Measurements from ENCODE around the gene TTC19.

- TF ChIP-seq CTCF (optimal IDR thresholded peaks at IDR 0.05 in 1 of 3, IDR thresholded peaks at IDR 0.05 in 1 of 3, conservative IDR thresholded peaks at IDR 0.05 in 1 of 3; ENCODE audit: extremely low read depth in 1 of 3, insufficient read depth in 2 of 3, low read length in 3 of 3) (no peak), EZH2 (IDR thresholded peaks at IDR 0.05; ENCODE audit: low read length) (no peak)
Measured at GRCh38 chr17:15996322-15996721, 3.3 kb upstream of the TTC19 start.
